Peyer's patch (tissue), 4 donors: Measurements from ENCODE around the gene ARHGAP23.

ENCODE experiments used
- CTCF ChIP-seq, 6 experiments: fragments of 450-650 bp in 4 of 6; fragments of 200-600 bp in 2 of 6; sonication (generic) in 1 of 6; IDR thresholded peaks; one replicate each; pipeline ENCODE4 v1.5.1; 2017 to 2019; ENCODE audit warnings: antibody characterized with exemption in 6 of 6, mild to moderate bottlenecking in 3 of 6, moderate library complexity in 1 of 6
- POLR2A ChIP-seq, 2 donors: fragments of 450-650 bp; IDR thresholded peaks; one replicate each; pipeline ENCODE4 v1.5.1; 2017; ENCODE audit warnings: antibody characterized with exemption in 2 of 2, mild to moderate bottlenecking in 2 of 2, moderate library complexity in 2 of 2

- TF ChIP-seq CTCF (IDR thresholded peaks at IDR 0.05), result no peak
- no peak for TF ChIP-seq POLR2A (IDR thresholded peaks at IDR 0.05)
These were observed 2.5 kb upstream of the ARHGAP23 start for GRCh38 chr17:38425744-38426143.
